Sigmoid colon (tissue), 7 donors: ENCODE results near the gene MAP3K21. TPM values are rescaled to one million over a fixed set of nuclear protein-coding genes. Genes with fewer than 3 reads are reported as not detected.

ENCODE experiments used
- DNase-seq: peaks from one replicate; pipeline ENCODE4 v3.0.0-alpha.2; 2019
- H3K27ac ChIP-seq, 4 donors: fragments of 200-600 bp; sonication (generic); one replicate each; pipeline ENCODE4 v1.5.1; 2016 to 2019; ENCODE audit warnings: mild to moderate bottlenecking in 1 of 4
- H3K27me3 ChIP-seq, 3 donors: fragments of 200-600 bp; sonication (generic); one replicate each; pipeline ENCODE4 v1.5.1; 2019; ENCODE audit warnings: mild to moderate bottlenecking in 1 of 3
- H3K36me3 ChIP-seq, 4 donors: fragments of 200-600 bp; sonication (generic); one replicate each; pipeline ENCODE4 v1.5.1; 2016 to 2019
- H3K4me1 ChIP-seq, 4 donors: fragments of 200-600 bp; sonication (generic); one replicate each; pipeline ENCODE4 v1.5.1; 2017 to 2019
- H3K4me3 ChIP-seq, 4 donors: fragments of 200-600 bp; sonication (generic); one replicate each; pipeline ENCODE4 v1.5.1; 2017 to 2019; ENCODE audit warnings: mild to moderate bottlenecking in 2 of 4, moderate library complexity in 1 of 4
- H3K9me3 ChIP-seq, 4 donors: fragments of 200-600 bp in 3 of 4; sonication (generic) in 3 of 4; one replicate each; pipeline versions ENCODE4 v1.5.1 to v1.6.1; 2013 to 2019
- CTCF ChIP-seq, 4 experiments: fragments of 450-650 bp in 3 of 4; fragments of 200-600 bp in 1 of 4; IDR thresholded peaks; one replicate each; pipeline ENCODE4 v1.5.1; 2016 to 2019; ENCODE audit warnings: antibody characterized with exemption in 4 of 4, mild to moderate bottlenecking in 3 of 4, moderate library complexity in 2 of 4
- EP300 ChIP-seq, 4 donors: sonication (generic); formaldehyde crosslinking; IDR thresholded peaks; one replicate each; pipeline ENCODE4 v1.6.1; 2017; ENCODE audit warnings: antibody characterized with exemption in 4 of 4
- POLR2A ChIP-seq, 2 donors: fragments of 450-650 bp; IDR thresholded peaks; one replicate each; pipeline ENCODE4 v1.6.1; 2016; ENCODE audit warnings: antibody characterized with exemption in 2 of 2, mild to moderate bottlenecking in 2 of 2, moderate library complexity in 2 of 2
- POLR2AphosphoS5 ChIP-seq, 4 donors: sonication (generic); formaldehyde crosslinking; IDR thresholded peaks; one replicate each; pipeline ENCODE4 v1.6.1; 2017; ENCODE audit warnings: antibody characterized with exemption in 4 of 4
- WGBS, 2 donors: extraction: QIAGEN DNeasy Blood & Tissue Kit; methylation state at CpG; one replicate each; pipeline ENCODE4 v1.1.7; 2013; 5-methylcytosine and 5-hydroxymethylcytosine counted together
- intact Hi-C: fragments of 100-400 bp; cut with DNase I; formaldehyde crosslinking; loops from one replicate; pipeline ENCODE4 v1.15.1; 2023
- polyA plus RNA-seq, 3 donors: library from polyadenylated mRNA; stranded (reverse); fragments of 200-250 nt; gene quantifications; one replicate each; pipeline ENCODE4 v1.2.3, GENCODE V29; 2013
- total RNA-seq, 4 donors: library from RNA; depleted of rRNA; stranded (reverse); fragments of >200 nt; gene quantifications; one replicate each; pipeline ENCODE4 v1.1.0, GENCODE V29; 2016
- donor health status: healthy with polysubstance abuse.
- donor health status: Bipolar disorder and iron deficiency.
- donor health status: healthy.

MAP3K21 gene
- total and polyA plus RNA-seq, 7 donors, result 0.33 to 7.9 (median 0.81) TPM

GRCh38 chr1:233424779-233425178, 97.3 kb downstream of the MAP3K21 start:
- Histone ChIP-seq H3K36me3 (no peaks in the 10 kb centered on the region), H3K4me1 (no peaks in the 10 kb centered on the region), H3K4me3 (no peak overlapping the region), H3K27me3 (no peaks in the 10 kb centered on the region), H3K27ac (no peak overlapping the region), H3K9me3 (no peaks in the 10 kb centered on the region)
- intact Hi-C loops, result no loop called here
- 49 to 70% methylated on average over 2 of the region's 2 CpGs for WGBS, 2 donors
- no peak for DNase-seq
- TF ChIP-seq EP300 (IDR thresholded peaks at IDR 0.05) (no peak), POLR2A (IDR thresholded peaks at IDR 0.05) (no peak), CTCF (IDR thresholded peaks at IDR 0.05) (no peak)

- TF ChIP-seq CTCF (IDR thresholded peaks at IDR 0.05) (no peak), EP300 (IDR thresholded peaks at IDR 0.05) (no peak), POLR2AphosphoS5 (IDR thresholded peaks at IDR 0.05) (no peak), POLR2A (IDR thresholded peaks at IDR 0.05) (no peak)
- WGBS, 2 donors, result 86% methylated on average over 1 of the region's 1 CpG
- Histone ChIP-seq H3K4me1 (no peaks in the 10 kb centered on the region), H3K36me3 (no peaks in the 10 kb centered on the region), H3K9me3 (no peaks in the 10 kb centered on the region), H3K27ac (no peak overlapping the region), H3K27me3 (peaks cover 0 to 4% (median 0%) of the 10 kb centered on the region in 3 donors), H3K4me3 (no peak overlapping the region)
- intact Hi-C loops, result no loop called here
- DNase-seq, result no peak
These were observed 100.4 kb downstream of the MAP3K21 start for GRCh38 chr1:233427907-233428306.

- Histone ChIP-seq H3K9me3 (no peaks in the 10 kb centered on the region), H3K4me1 (no peaks in the 10 kb centered on the region), H3K27me3 (peaks cover 0 to 4% (median 0%) of the 10 kb centered on the region in 3 donors), H3K4me3 (no peak overlapping the region), H3K36me3 (no peaks in the 10 kb centered on the region), H3K27ac (no peak overlapping the region)
- TF ChIP-seq POLR2A (IDR thresholded peaks at IDR 0.05) (no peak), EP300 (IDR thresholded peaks at IDR 0.05) (no peak), POLR2AphosphoS5 (IDR thresholded peaks at IDR 0.05) (no peak), CTCF (IDR thresholded peaks at IDR 0.05) (no peak)
- no peak for DNase-seq
- WGBS, 2 donors, result 86 to 91% methylated on average over 3 of the region's 3 CpGs
- intact Hi-C loops, result no loop called here
These were observed 104.4 kb downstream of the MAP3K21 start for GRCh38 chr1:233431753-233432403.

GRCh38 chr1:233432916-233433315, 105.4 kb downstream of the MAP3K21 start:
- Histone ChIP-seq H3K4me3 (no peak overlapping the region), H3K4me1 (no peaks in the 10 kb centered on the region), H3K9me3 (no peaks in the 10 kb centered on the region), H3K27me3 (peaks cover 0 to 4% (median 0%) of the 10 kb centered on the region in 3 donors), H3K27ac (no peak overlapping the region), H3K36me3 (no peaks in the 10 kb centered on the region)
- no peak for TF ChIP-seq EP300 (IDR thresholded peaks at IDR 0.05)
- TF ChIP-seq POLR2A (IDR thresholded peaks at IDR 0.05), result no peak
- no peak for TF ChIP-seq POLR2AphosphoS5 (IDR thresholded peaks at IDR 0.05)
- TF ChIP-seq CTCF (IDR thresholded peaks at IDR 0.05), result no peak
- DNase-seq, result no peak
- 69 to 77% methylated on average over 1 of the region's 1 CpG for WGBS, 2 donors
- intact Hi-C loops, result no loop called here
